OCI-LY1 (cell line): ENCODE data around the gene TP53AIP1.

Experiments used
- H2AFZ ChIP-seq: fragments of 200-600 bp; sonication (generic), shearing (Covaris generic); 2 replicates; pipeline ENCODE4 v1.6.0; 2014; ENCODE audit warnings: antibody characterized with exemption, mild to moderate bottlenecking, low read length
- H3F3A ChIP-seq: fragments of 200-600 bp; sonication (generic), shearing (Covaris generic); 2 replicates; pipeline ENCODE4 v1.6.0; 2014; ENCODE audit warnings: mild to moderate bottlenecking, antibody characterized with exemption, low read length, moderate library complexity; ENCODE audit not compliant: insufficient read depth
- H3K27ac ChIP-seq: fragments of 200-600 bp; sonication (generic); 2 replicates; pipeline ENCODE4 v1.5.1; 2014; ENCODE audit warnings: low read length, mixed run types, mild to moderate bottlenecking, low read depth; ENCODE audit not compliant: poor library complexity, severe bottlenecking
- H3K27me3 ChIP-seq: fragments of 200-600 bp; sonication (generic); 2 replicates; pipeline ENCODE4 v1.6.0; 2014; ENCODE audit warnings: antibody characterized with exemption, mild to moderate bottlenecking, low read length, moderate library complexity; ENCODE audit not compliant: insufficient read depth
- H3K36me3 ChIP-seq: fragments of 200-600 bp; sonication (generic); 2 replicates; pipeline ENCODE4 v1.6.1; 2014; ENCODE audit warnings: mild to moderate bottlenecking, antibody characterized with exemption, low read length, moderate library complexity, mixed read lengths; ENCODE audit not compliant: insufficient read depth
- H3K4me1 ChIP-seq: fragments of 200-600 bp; sonication (generic); 2 replicates; pipeline ENCODE4 v1.5.1; 2014; ENCODE audit warnings: mild to moderate bottlenecking, low read length, moderate library complexity; ENCODE audit not compliant: insufficient read depth, severe bottlenecking
- H3K4me2 ChIP-seq: fragments of 200-600 bp; sonication (generic), shearing (Covaris generic); 2 replicates; pipeline ENCODE4 v1.6.1; 2014; ENCODE audit warnings: low read length
- H3K4me3 ChIP-seq: fragments of 200-600 bp; sonication (generic); 2 replicates; pipeline ENCODE4 v1.5.1; 2014; ENCODE audit warnings: low read length, low read depth, mild to moderate bottlenecking, mixed read lengths; ENCODE audit not compliant: poor library complexity, severe bottlenecking
- H3K79me2 ChIP-seq: fragments of 200-600 bp; shearing (Covaris generic); 2 replicates; pipeline ENCODE4 v1.6.1; 2016; ENCODE audit warnings: mixed run types, low read length, mixed read lengths; ENCODE audit not compliant: insufficient read depth
- H3K9ac ChIP-seq: fragments of 200-600 bp; sonication (generic), shearing (Covaris generic); 2 replicates; pipeline ENCODE4 v1.6.1; 2014; ENCODE audit warnings: mild to moderate bottlenecking, low read length, mixed read lengths
- H3K9me2 ChIP-seq: fragments of 200-600 bp; sonication (generic), shearing (Covaris generic); 2 replicates; pipeline ENCODE4 v1.6.1; 2014; ENCODE audit warnings: low read depth, mild to moderate bottlenecking, low read length, mixed read lengths
- H3K9me3 ChIP-seq: fragments of 200-600 bp; shearing (Covaris generic); 2 replicates; pipeline ENCODE4 v1.6.1; 2014; ENCODE audit warnings: low read length, mixed read lengths
- H4K20me1 ChIP-seq: fragments of 200-600 bp; sonication (generic), shearing (Covaris generic); 2 replicates; pipeline ENCODE4 v1.6.0; 2016; ENCODE audit warnings: mild to moderate bottlenecking, low read length; ENCODE audit not compliant: insufficient read depth
- EZH2 ChIP-seq: fragments of 200-600 bp; sonication (generic), shearing (Covaris generic); IDR thresholded peaks from 2 replicates; pipeline ENCODE4 v1.8.0; 2017; ENCODE audit warnings: borderline replicate concordance, mixed run types, mild to moderate bottlenecking, antibody characterized with exemption, low read length, moderate library complexity, mixed read lengths
- TF ChIP-seq, protein P1 (sequence below): fragments of 200-600 bp; sonication (generic), shearing (Covaris generic); IDR thresholded peaks from 2 replicates; pipeline ENCODE4 v1.5.1; 2017; ENCODE audit warnings: mild to moderate bottlenecking, antibody characterized with exemption, low read length, moderate library complexity, mixed read lengths

The TP53AIP1 gene

DNA sequence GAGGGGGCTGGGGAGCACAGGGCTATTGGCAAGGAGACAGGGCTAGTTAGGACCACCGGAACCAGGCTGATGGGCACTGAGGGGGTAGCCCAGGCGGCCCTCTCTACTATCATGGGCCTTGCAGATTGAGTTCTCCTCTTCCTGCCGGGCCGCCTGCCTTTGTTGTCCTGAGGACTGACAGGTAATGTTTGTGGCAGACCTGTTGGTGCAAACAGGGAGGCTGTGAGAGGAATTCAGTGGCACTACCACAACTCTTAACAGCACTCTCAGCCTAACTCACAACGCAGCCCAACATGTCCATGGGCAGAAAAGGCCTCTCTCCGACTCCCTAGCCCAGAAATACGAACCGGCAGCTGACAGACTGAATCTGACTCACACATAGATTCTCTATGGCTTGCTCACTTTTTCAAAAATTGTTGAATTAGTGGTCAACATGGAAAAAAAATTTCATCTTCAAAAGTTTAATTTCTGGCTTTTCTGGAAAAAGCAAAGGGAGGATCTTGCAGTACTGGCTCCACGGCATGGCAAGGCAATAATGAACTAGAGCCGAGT lies 40.1 kb downstream of the TP53AIP1 start:
- Histone ChIP-seq H3K36me3 (no peaks in the 10 kb centered on the region), H3K27me3 (0 out of 2 replicates have a peak, but pooled peaks cover 3% of the 10 kb centered on the region), H3K4me2 (no peak overlapping the region), H2AFZ (no peak overlapping the region), H3K79me2 (no peaks in the 10 kb centered on the region), H3K9ac (no peak overlapping the region), H3K4me1 (no peaks in the 10 kb centered on the region), H3F3A (no peaks in the 10 kb centered on the region), H3K9me2 (no peaks in the 10 kb centered on the region), H4K20me1 (no peaks in the 10 kb centered on the region), H3K4me3 (no peak overlapping the region), H3K27ac (no peak overlapping the region), H3K9me3 (no peaks in the 10 kb centered on the region)
- TF ChIP-seq EZH2, result no peak
- TF ChIP-seq, protein P1, sequence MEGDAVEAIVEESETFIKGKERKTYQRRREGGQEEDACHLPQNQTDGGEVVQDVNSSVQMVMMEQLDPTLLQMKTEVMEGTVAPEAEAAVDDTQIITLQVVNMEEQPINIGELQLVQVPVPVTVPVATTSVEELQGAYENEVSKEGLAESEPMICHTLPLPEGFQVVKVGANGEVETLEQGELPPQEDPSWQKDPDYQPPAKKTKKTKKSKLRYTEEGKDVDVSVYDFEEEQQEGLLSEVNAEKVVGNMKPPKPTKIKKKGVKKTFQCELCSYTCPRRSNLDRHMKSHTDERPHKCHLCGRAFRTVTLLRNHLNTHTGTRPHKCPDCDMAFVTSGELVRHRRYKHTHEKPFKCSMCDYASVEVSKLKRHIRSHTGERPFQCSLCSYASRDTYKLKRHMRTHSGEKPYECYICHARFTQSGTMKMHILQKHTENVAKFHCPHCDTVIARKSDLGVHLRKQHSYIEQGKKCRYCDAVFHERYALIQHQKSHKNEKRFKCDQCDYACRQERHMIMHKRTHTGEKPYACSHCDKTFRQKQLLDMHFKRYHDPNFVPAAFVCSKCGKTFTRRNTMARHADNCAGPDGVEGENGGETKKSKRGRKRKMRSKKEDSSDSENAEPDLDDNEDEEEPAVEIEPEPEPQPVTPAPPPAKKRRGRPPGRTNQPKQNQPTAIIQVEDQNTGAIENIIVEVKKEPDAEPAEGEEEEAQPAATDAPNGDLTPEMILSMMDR, result no peak

DNA sequence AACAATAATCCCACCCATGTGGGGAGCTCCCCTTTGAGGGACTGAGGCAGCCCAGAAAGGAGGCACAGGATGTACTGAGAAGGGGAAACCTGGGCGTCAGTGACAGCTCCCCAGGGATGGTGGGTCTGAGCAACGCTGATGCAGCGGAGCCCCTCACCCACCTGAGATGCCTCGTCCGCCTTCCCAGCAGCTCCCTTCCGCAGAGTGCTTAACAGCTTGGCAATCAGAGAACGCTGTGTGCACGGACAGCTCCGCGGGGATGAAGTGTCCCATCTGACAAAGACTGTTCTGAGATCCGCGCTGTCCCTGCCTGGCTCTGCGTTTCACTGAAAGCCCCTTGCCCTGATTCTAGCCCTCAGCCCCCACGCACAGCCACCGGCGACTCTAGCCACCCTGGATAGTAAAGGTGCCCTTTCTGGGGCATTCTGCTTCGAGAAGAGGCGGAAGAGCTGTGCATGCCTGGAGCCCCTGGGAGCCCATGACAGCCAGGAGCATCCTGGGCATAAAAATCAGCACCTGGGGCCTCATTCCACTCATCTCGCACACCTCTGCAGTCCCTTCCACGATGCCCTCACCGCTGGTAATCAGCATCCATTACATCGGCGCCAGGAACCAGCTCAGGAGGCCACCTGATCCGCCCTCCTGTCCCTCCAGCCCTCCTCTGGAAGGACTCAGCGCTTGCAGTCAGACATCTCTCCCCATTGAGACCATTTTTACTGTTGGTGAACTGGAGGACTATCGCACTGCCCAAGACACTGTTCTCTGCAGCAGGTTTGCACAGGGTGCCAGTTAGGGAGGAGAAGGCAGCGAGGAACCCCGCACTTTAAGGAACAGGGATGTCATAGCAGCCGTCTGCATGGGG lies 40.8 kb downstream of the TP53AIP1 start:
- no peaks in the 10 kb centered on the region for H3K9me2 ChIP-seq
- H3K27ac ChIP-seq, result no peak overlapping the region
- H3K36me3 ChIP-seq, result no peaks in the 10 kb centered on the region
- H3K9me3 ChIP-seq, result no peaks in the 10 kb centered on the region
- H3K79me2 ChIP-seq, result no peaks in the 10 kb centered on the region
- H3K4me2 ChIP-seq, result no peak overlapping the region
- TF ChIP-seq, protein P1, result no peak
- no peak for TF ChIP-seq EZH2
- H3K4me1 ChIP-seq, result no peaks in the 10 kb centered on the region
- H4K20me1 ChIP-seq, result no peaks in the 10 kb centered on the region
- no peak overlapping the region for H3K4me3 ChIP-seq
- H2AFZ ChIP-seq, result no peak overlapping the region
- H3K9ac ChIP-seq, result no peak overlapping the region
- H3K27me3 ChIP-seq, result 0 out of 2 replicates have a peak, but pooled peaks cover 3% of the 10 kb centered on the region
- no peaks in the 10 kb centered on the region for H3F3A ChIP-seq

DNA sequence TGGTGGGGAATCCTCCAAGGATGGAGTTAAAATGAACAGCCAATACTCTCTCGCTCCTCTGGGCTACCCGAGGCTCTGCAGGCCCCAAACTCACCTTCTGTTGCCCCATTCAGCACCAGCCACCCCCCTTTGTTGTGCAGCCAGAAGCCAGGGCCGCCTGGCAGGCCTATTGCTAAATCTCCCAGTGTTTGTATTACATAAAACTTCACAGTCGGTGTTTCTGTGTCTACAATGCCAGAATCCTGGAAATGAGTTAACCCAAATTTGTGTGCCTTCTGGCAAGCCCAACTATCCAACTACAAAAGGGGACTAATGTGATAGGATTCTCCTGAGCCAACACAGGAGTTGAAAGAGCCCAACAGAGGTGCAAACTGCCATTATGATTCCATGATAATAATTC lies 42.2 kb downstream of the TP53AIP1 start:
- H3F3A ChIP-seq, result no peaks in the 10 kb centered on the region
- no peak overlapping the region for H2AFZ ChIP-seq
- H4K20me1 ChIP-seq, result no peaks in the 10 kb centered on the region
- H3K36me3 ChIP-seq, result no peaks in the 10 kb centered on the region
- no peak overlapping the region for H3K4me2 ChIP-seq
- no peaks in the 10 kb centered on the region for H3K9me2 ChIP-seq
- H3K27ac ChIP-seq, result no peak overlapping the region
- H3K4me3 ChIP-seq, result no peak overlapping the region
- no peaks in the 10 kb centered on the region for H3K9me3 ChIP-seq
- H3K79me2 ChIP-seq, result no peaks in the 10 kb centered on the region
- 0 out of 2 replicates have a peak, but pooled peaks cover 3% of the 10 kb centered on the region for H3K27me3 ChIP-seq
- TF ChIP-seq EZH2, result no peak
- TF ChIP-seq, protein P1, result no peak
- H3K9ac ChIP-seq, result no peak overlapping the region
- H3K4me1 ChIP-seq, result no peaks in the 10 kb centered on the region
